Activated CD4-positive, alpha-beta T cell treated with anti-CD3 and anti-CD28 coated beads for 24 hours (primary cell): Measurements from ENCODE around the gene CYBA.
"Not testable (repeated sequence)": the region's sequence is repeated elsewhere in the genome, so short reads cannot be mapped to it uniquely, and the experiment has no call there.

Source experiments
- DNase-seq, 2 donors: peaks; one replicate each; pipeline ENCODE4 v3.0.0-alpha.2; 2020; ENCODE audit warnings: low read depth in 2 of 2

CYBA gene

DNA sequence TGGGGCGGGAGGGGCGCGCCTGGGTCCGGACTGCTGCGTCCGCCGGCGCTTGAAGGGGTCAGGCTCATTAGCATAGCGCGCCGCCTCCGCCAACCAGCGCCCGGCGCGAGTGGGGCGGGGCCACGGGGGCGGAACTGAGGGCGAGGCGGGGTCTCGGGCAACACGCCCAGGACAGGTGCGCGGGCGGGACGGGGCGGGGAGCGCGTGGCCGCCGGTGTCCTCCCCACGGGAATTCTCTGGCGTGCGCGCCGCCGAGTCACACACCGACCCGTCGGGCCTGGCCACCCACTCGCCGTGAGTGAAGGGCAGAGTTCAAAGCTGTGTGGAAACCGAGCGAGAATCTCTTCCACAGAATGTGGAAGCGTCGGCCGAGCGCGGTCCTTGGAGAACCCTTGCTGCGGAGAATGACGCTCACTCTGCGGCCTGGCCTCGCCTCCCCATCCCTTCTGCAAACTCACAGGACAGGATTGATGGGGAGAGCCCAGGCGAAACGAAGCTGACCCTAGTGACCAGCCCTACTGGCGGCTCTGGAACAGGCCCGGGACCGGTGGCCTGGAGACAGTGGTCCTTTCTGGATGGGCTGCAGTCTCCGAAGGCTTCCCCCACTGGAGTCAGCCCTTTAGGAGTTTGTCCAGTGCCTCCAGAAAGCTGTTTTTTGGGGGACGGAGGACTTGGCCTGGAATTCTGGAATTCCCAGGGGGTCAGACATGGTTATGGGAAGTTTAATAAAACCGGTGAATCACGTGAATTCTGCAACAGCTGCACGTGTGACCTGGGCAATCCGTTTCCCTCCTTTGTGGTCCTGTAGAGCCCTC is 35.8 kb upstream of the CYBA start, which contains the start of gene SNAI3:
SNAI3 (minus strand) TSS at position 69 of the 815 bp plus-strand sequence. CDS start 101 bp downstream, outside the sequence.
- DNase-seq, result peak; percentile 80 to 84

- DNase-seq, result no peak
These were observed 35.2 kb upstream of the CYBA start for GRCh38 chr16:88686062-88686438.

DNA sequence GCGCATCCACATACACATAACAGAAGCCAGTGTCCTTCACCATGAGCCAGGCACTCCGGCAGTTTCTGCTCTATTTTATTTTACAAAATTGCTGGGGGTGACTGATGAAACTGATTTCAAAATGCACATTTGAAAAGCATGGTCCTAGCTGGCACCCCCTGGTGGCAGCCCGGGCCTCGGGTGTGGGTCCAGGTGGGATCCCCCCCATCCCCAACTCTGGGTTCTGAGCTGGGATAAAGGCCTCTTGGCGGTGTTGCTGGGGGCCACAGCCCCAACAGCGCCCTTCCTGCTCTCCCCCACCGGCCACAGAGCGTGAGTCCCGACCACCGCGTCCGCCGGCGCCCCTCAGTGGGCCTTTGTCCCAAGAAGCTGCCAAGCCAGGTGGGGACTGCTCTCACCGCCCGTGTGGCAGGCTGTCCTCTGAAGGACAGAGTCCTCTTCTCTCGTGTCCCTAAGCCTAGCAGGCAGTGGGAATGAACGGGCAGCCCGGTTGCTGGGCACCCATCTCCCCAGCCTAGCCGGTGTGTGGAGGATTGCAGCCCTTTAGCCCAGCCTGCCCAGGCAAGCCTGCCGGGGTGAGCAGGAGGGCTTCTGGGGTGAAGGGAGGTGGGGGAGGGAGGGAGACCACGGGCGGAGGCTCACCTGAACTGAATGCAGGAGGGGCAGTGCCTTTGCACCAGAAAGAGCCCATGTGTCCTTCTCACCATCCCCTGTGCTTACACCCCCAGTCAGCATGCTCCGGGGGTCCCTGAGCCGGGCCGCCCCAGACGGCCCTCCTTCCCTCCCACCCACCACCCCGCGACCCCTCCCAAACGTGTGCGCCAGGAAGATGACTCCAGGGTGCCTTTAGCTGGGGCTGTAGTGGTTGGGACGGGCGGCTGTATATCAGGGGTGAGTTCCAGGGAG is 34.6 kb upstream of the CYBA start:
- peak in 1 of 2 donors; percentile 58 for DNase-seq

DNA sequence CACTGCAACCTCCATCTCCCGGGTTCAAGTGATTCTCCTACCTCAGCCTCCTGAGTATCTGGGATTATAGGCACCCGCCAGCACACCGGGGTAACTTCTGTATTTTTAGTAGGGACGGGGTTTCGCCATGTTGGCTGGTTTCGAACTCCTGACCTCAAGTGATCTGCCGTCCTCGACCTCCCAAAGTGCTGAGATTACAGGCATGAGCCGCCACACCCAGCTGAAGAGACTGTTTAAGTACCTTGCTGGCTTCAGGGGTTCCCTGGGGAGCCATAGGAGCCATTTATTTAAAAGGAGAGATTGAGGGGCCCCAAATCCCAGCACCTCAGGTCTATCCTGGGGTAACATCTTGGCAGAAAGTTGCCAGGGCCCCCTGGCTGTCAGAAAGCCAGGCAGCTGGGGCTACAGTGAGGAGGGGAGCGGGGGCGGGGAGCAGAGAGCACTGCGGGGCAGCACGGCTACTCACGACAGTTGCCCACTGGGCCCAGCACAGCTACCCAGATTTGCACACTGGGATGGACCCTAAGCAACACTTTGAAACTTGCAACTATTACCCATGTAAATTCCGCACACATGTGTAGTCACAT is 33.8 kb upstream of the CYBA start:
- DNase-seq, result no peak

GRCh38 chr16:88681709-88682451 is 31.0 kb upstream of the CYBA start:
- DNase-seq, result peak in 1 of 2 donors; percentile 61

GRCh38 chr16:88681084-88681680 is 30.3 kb upstream of the CYBA start:
- DNase-seq, result no peak

- no peak for DNase-seq
These were observed 29.8 kb upstream of the CYBA start for GRCh38 chr16:88680554-88681083.

DNA sequence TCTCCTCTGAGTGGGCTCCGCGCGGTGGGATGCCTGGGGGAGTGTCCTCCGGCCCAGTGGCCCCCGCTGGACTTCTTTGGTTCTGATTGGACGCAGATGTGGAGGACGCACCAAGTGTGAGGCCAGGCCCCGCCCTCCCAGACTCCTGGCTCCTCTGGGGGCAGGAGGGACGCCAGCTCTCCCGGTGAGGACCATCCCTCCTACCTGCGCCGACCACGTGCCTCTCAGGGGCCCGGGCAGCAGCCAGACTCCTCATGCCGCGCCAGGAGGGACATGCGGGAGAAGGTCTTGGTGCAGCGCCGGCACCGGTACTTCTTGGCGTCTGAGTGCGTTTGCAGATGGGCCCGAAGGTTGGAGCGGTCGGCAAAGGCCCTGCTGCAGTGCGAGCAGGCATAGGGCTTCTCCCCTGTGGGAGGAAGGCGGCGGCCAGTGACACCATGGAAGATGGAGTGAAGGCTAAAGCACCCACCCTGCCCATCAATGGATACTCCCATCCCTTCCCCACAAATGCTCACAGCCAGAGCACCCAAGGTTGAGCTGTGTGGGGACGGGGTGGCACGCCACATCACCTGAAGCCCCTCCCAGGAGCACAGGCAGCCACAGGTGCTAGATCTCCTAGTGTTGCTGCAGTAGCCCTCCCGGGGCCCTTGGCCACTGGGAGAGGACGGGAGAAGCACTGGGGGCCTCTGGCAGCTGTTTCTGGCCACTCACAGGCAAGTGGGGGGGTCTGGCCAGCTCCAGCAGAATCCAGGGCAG is 27.5 kb upstream of the CYBA start:
- DNase-seq, result no peak

DNA sequence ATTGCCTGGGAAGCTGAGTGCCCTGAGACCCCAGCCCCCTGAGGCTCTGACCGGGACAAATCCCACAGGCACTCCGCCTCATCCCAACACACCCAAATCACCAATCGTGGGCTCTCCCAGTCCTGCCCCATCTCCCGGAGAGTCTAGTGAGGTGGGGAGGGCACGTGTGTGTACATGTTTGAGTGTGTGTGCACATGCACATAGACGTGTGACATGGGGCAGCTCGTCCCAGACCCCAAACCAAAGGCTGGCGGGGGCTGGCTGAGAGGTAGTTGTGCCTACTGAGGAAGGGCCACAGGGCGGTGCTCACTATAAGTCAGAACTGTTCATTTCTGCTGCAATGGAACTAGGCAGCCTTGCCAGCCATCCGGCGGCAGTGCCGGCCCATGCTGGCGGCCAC is 26.9 kb upstream of the CYBA start:
- no peak for DNase-seq

GRCh38 chr16:88676502-88677242 is 25.8 kb upstream of the CYBA start:
- no peak for DNase-seq

DNA sequence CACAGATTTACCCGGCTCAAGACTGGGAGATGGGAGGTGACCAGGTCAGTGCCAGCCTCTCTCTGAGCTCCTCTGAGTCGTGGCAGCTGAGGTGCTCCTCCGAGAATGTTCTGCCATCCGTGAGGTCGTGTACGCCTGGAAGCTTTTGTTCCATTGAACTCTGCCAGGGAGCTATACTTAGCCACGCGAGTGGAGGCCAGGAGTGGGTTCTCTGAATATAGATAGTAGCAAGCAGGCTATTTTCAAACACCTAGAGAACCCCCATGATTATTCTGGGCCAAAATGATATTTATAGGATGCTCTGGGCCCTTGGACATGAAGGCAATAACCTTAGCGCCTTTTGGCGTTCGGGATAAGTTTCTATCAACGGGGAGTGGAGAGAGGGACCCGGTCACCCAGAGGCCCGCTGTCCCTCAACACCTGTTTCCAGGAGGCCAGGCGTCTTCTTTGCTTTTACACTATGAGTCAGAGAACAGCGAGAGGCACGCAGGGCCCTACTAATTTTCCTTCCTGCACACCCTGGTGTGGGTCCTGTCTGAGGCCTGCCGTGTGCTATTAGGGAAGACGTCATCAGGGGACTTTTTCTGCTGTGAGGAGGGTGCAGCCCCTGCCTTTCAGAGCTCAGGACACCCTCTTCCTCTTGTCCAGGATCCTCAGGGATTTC is 23.0 kb upstream of the CYBA start:
- DNase-seq, result no peak

DNA sequence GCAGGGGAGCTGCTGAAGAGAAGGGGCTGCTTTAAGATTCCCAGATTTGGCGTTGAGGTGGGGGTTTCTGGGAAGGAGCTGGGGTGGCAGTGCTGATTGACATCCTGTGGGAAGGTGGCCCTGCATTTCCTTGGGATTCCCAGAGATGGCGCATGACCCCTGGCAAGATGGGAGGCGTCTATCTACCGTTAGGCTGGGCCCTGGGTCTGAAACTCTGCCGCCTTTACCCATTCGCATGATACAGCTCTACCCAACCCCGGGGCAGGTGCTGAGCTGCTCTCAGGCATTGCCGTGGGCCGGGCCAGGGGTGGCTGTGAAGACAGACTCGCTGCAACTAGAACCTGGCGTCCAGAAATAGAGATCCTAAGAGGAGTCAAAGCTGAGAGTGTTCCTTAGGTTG is 21.9 kb upstream of the CYBA start:
- no peak for DNase-seq

DNA sequence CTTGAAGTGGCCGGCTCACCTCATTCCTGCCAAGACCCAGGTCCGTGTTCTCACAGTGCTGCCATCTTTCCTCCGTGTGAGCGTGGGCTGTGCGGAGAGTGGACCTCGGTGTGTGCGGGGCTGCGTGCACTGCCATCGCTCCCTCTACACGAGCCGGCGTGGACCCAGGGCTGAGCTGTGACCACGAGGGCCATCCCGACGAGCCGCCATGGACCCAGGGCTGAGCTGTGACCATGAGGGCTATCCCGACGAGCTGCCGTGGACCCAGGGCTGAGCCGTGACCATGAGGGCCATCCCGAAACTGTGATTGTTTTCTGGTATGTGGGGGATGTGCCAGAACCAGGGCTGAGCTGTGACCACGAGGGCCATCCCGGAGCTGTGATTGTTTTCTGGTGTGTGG is 21.0 kb upstream of the CYBA start:
- no peak for DNase-seq

DNA sequence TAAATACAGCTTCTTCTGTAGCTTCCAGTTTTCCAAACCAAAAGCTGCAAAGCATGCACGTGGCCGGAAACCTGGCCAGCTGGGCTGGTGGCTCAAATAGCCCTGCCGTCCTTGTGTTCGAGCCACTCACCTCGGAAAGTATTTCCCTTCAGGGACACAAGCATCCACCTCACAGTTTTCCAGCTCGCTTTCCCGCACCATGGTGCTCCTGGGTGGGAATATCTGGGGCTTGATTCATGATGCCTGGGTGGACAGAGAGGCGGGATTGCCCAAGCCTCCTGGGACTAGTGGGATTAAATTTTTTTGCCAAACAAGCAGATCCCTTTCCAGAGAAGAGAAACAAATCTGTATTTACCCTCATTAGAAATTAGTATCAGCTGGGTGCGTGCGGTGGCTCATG is 19.1 kb upstream of the CYBA start:
- no peak for DNase-seq

- DNase-seq, result not testable (repeated sequence)
These were observed 18.6 kb upstream of the CYBA start for GRCh38 chr16:88669493-88669892.

DNA sequence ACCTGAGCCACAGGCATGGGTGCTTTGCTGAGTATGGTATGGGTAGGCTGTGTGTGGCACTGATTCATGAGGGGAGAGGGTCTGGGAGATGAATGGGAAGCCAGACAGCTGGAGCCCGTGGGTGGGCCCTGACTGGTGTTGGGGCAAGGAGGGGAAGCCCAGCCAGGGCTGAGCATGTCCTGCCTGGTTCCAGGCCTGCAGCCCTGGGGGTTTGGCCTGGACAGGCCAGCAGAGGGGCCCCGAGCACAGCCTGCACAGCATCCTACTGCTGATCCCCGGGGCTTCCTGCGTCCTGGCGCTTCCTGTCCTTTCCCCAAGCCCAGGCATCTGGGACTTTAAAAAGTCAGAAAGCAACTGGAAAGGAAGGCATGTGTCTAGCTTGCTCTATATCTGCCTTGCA is 16.6 kb upstream of the CYBA start:
- DNase-seq, result no peak

- DNase-seq, result no peak
These were observed 14.7 kb upstream of the CYBA start for GRCh38 chr16:88665570-88665969.

GRCh38 chr16:88665148-88665547 is 14.3 kb upstream of the CYBA start:
- DNase-seq, result no peak
